Measurements from ENCODE around the gene WDR5B. TPM values are rescaled to one million over a fixed set of nuclear protein-coding genes. Genes with fewer than 3 reads are reported as not detected.
A peak's percentile ranks its signal among the peaks of the same experiment; 100 is the strongest.

Gene WDR5B
- total and polyA plus RNA-seq, 2 donors from 2014 or later: 3.8 to 8.8 TPM

- no peak overlapping the region for H3K4me3 ChIP-seq (ENCODE audit: low read length in 3 of 3)
- no peaks in the 10 kb centered on the region for H3K9me3 ChIP-seq (ENCODE audit: control insufficient read depth in 2 of 3, insufficient read depth in 1 of 3, low read length in 3 of 3)
- no peak for DNase-seq
- intact Hi-C loops (cut with DNase I): loop anchor here (10.0 kb wide), 1 partner anchor 289 kb away; the partner anchor contains the start of gene PARP14
- H3K36me3 ChIP-seq (ENCODE audit: control insufficient read depth in 2 of 3, insufficient read depth in 3 of 3, low read length in 3 of 3): peaks cover 0 to 4% (median 2%) of the 10 kb centered on the region in 3 donors
- no peaks in the 10 kb centered on the region for H3K27me3 ChIP-seq (ENCODE audit: control insufficient read depth, insufficient read depth, low read length)
- FAIRE-seq: no peak
- H3K4me1 ChIP-seq (ENCODE audit: control insufficient read depth in 2 of 3, insufficient read depth in 2 of 3, low read depth in 1 of 3, low read length in 3 of 3): no peaks in the 10 kb centered on the region
- TF ChIP-seq CTCF (IDR thresholded peaks at IDR 0.05; ENCODE audit: borderline replicate concordance, extremely low read depth, insufficient read depth): no peak
- H3K27ac ChIP-seq (ENCODE audit: low read depth in 2 of 2, low read length in 2 of 2): no peak overlapping the region
- no peak overlapping the region for H3K9ac ChIP-seq (ENCODE audit: low read length in 3 of 3)
These were observed 20.3 kb downstream of the WDR5B start for GRCh38 chr3:122395582-122395981.

GRCh38 chr3:122394173-122394572 lies 21.7 kb downstream of the WDR5B start:
- H3K36me3 ChIP-seq (ENCODE audit: control insufficient read depth in 2 of 3, insufficient read depth in 3 of 3, low read length in 3 of 3): peaks cover 0 to 4% (median 2%) of the 10 kb centered on the region in 3 donors
- DNase-seq (no peak), FAIRE-seq (no peak)
- intact Hi-C loops (cut with DNase I): loop anchor here (10.0 kb wide), 1 partner anchor 291 kb away; the partner anchor contains the start of gene PARP14
- TF ChIP-seq CTCF (IDR thresholded peaks at IDR 0.05; ENCODE audit: borderline replicate concordance, extremely low read depth, insufficient read depth): no peak
- no peaks in the 10 kb centered on the region for H3K27me3 ChIP-seq (ENCODE audit: control insufficient read depth, insufficient read depth, low read length)
- no peak overlapping the region for H3K4me3 ChIP-seq (ENCODE audit: low read length in 3 of 3)
- no peak overlapping the region for H3K9ac ChIP-seq (ENCODE audit: low read length in 3 of 3)
- H3K27ac ChIP-seq (ENCODE audit: low read depth in 2 of 2, low read length in 2 of 2): no peak overlapping the region
- H3K4me1 ChIP-seq (ENCODE audit: control insufficient read depth in 2 of 3, insufficient read depth in 2 of 3, low read depth in 1 of 3, low read length in 3 of 3): peaks cover 0 to 5% (median 2%) of the 10 kb centered on the region in 3 donors
- no peaks in the 10 kb centered on the region for H3K9me3 ChIP-seq (ENCODE audit: control insufficient read depth in 2 of 3, insufficient read depth in 1 of 3, low read length in 3 of 3)

GRCh38 chr3:122392868-122393844 lies 22.7 kb downstream of the WDR5B start:
- peak; percentile 72 for TF ChIP-seq CTCF (IDR thresholded peaks at IDR 0.05; ENCODE audit: borderline replicate concordance, extremely low read depth, insufficient read depth)
- H3K27me3 ChIP-seq (ENCODE audit: control insufficient read depth, insufficient read depth, low read length): no peaks in the 10 kb centered on the region
- intact Hi-C loops (cut with DNase I): loop anchor here (10.0 kb wide), 1 partner anchor 292 kb away; the partner anchor contains the start of gene PARP14
- H3K36me3 ChIP-seq (ENCODE audit: control insufficient read depth in 2 of 3, insufficient read depth in 3 of 3, low read length in 3 of 3): peaks cover 0 to 4% (median 2%) of the 10 kb centered on the region in 3 donors
- peak in 2 of 5 donors; percentile 31 to 61 for DNase-seq
- no peaks in the 10 kb centered on the region for H3K9me3 ChIP-seq (ENCODE audit: control insufficient read depth in 2 of 3, insufficient read depth in 1 of 3, low read length in 3 of 3)
- no peak overlapping the region for H3K9ac ChIP-seq (ENCODE audit: low read length in 3 of 3)
- H3K27ac ChIP-seq (ENCODE audit: low read depth in 2 of 2, low read length in 2 of 2): no peak overlapping the region
- H3K4me1 ChIP-seq (ENCODE audit: control insufficient read depth in 2 of 3, insufficient read depth in 2 of 3, low read depth in 1 of 3, low read length in 3 of 3): peaks cover 0 to 5% (median 2%) of the 10 kb centered on the region in 3 donors
- FAIRE-seq: peak; percentile 58
- H3K4me3 ChIP-seq (ENCODE audit: low read length in 3 of 3): no peak overlapping the region

All from kidney (tissue), 14 donors.